Stimulated activated CD8-positive, alpha-beta memory T cell treated with anti-CD3 and anti-CD28 coated beads, Interleukin-12 subunit alpha, Interleukin-12 subunit beta, amount 100 ng/mL, for 4 hours (primary cell): ENCODE measurements around the gene GOLGA6L7.
"Not testable (repeated sequence)": the region's sequence is repeated elsewhere in the genome, so short reads cannot be mapped to it uniquely, and the experiment has no call there.

Experiments
- DNase-seq: peaks from one replicate; pipeline ENCODE4 v3.0.0-alpha.2; 2020; ENCODE audit warnings: low read depth

Gene GOLGA6L7

GRCh38 chr15:28848521-28848920 is at the start of gene GOLGA6L7:
Gene GOLGA6L7, minus strand, starts transcription at chr15:28848644. Its CDS starts 95 bp downstream, at chr15:28848549.
- DNase-seq, result not testable (repeated sequence)

DNA sequence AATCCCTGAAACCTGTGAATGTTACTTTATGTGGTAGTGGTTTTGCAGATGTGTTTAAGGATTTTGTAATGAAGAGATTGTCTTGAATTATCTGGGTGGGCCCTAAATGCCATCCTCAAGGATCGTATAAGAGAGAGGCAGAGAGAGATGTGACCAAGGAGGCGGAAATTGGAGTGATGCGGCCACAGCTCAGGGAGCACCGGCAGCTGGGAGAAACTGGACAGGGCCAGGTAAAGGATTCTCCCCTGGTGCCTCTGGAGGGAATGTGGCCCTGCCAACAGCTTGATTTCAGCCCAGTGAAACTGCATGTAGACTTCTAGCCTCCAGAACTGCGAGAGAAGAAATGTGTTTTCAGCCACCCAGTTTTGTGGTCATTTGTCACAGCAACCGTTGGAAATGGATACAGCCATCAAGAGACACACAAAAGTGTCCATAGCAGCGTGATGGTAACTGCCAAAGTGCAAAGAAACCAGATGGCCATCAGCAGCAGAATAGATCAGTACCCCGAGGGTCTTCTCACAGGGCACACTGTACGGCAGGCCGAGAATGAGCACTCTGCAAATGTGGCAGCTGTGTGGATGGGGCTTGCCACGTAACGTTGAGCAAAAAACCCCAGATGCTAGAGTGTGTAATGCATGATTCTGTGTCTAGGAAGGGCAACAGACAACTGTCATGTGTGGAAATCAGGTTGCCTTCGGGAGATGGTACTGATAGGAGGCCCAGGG is 49.6 kb upstream of the GOLGA6L7 start:
- DNase-seq, result no peak

DNA sequence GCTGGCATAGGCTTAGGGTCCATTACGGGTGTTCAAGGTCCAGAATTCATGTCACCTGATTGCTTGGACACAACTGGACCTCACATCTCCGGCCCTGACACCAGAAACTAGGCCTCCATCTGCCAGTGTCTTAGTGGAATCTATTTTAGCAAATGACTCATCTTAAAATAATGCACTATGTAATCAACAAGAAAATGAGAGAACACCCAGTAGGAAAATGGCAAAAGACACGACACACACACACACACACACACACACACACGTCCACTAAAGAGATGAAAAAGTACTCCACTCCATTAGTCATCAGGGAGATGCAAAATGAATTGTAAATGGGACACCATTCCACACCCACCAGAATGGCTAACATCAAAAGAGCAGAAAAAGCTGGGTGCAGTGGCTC is 48.5 kb upstream of the GOLGA6L7 start:
- DNase-seq, result no peak

DNA sequence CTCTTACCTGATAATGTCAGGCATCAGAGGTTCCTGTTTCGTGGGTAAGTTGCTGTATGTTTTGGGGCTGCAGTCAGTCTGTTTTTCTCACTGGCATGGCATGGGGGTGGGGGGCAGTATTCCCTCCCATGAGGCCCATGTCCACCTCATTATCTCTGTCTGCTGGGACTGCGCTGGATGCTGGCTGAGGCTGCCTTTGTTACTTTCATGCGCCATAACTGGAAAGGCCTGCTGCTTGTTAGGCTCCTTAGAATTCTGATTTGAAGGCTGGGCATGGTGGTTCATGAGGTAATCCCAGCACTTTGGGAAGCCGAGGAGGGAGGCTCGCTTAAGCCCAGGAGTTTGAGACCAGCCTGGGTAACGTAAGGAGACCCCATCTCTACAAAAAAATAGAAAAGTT is 47.1 kb upstream of the GOLGA6L7 start:
- no peak for DNase-seq

- no peak for DNase-seq
Observed at GRCh38 chr15:28895146-28895545, 46.7 kb upstream of the GOLGA6L7 start.

- DNase-seq, result no peak
Observed at GRCh38 chr15:28894631-28895030, 46.2 kb upstream of the GOLGA6L7 start.

DNA sequence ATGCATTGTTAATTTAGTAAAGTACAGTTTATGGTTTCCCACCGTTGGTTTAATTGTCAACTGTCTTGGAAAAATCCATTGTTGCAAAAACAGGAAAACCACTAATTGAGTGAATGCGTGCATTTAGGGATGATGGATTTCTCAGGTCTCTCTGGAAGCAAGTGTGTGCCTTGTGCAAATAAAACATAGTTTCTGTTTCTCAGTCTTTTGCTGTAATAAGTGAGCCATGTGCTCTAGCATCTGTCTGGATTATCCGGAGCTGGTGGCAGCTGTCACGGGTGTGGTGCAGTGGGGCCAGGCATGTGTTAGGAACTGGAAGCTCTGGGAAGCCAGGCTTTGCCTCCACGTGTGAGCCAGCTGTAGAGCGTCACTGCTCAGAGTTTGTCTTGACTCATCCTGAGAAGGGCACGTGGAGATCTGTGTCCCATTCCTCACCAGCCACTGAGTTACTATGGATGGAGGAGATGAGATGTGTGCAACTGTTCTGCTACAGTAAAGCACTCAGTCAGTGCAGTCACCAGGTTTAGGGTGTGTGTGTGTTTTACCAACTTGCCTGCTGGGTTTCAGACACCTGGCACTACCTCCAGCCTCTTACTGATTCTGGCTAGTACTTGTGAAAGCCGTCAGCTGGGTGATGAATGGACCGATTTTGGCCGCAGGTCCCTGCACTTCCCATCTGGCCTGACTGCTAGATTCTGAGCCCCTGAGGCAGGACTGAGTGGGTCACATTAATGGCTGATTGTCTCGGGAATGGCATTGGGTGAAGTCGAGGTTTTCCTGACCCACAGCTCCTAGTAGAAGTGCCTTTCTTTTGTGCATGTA is 44.6 kb upstream of the GOLGA6L7 start:
- no peak for DNase-seq

- DNase-seq, result no peak
Observed at GRCh38 chr15:28891588-28891987, 43.1 kb upstream of the GOLGA6L7 start.

DNA sequence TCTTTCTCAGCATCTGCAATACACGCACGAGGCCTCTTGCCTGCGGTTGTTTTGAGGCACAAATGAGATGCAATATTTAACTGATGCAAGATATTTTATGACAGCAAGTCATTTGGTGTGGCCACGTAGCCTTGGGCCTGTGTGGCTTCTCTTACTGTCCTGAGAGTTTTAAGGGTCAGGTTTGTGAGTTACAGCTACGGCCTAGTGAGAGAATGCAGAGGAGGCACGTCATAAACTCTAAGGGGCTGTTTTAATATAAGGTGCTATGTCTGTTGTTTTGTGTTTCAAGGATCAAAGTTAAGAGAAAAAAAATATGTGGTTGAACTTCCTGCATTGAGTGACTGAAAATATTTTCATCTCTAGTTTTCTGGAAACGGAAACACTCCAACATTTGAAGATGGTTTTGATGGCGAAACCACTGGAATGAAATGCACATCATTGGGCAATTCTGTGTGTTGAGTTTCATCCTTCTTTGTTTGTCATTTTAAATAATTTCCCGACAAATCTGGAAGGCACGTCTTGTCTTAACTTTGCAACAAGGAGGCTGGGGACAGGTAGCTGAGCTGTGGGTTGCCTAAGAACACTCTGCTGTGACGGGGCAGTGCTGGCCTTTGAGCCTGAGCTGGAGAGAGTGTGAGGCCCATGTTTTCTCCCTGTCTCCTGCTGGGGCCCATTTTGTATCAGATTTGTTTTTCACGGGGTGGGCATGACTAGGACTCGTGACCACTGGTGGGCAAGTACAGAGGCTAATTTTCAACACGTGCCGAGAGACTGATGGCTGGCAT is 42.5 kb upstream of the GOLGA6L7 start:
- no peak for DNase-seq

GRCh38 chr15:28890291-28890690 is 41.8 kb upstream of the GOLGA6L7 start:
- DNase-seq, result not testable (repeated sequence)

DNA sequence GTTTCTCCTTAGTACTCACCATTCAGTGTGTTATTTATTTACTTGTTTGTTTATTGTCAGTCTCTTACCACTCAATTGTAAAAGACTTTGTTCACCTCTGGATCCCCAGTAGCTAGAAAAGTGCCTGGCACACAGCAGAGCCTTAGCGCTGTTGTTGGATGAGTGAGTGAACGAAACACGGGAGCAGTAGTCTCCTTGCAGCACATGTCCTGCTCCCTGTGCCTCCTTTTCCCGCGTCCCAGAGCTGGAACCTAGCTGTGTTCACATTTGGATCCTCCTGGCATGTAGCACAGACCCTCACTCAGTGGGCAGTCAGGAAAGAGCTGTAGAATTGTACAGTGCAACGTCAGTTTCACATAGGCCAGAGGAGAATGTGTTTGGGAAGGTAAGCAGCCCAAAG is 41.4 kb upstream of the GOLGA6L7 start:
- DNase-seq, result not testable (repeated sequence)

DNA sequence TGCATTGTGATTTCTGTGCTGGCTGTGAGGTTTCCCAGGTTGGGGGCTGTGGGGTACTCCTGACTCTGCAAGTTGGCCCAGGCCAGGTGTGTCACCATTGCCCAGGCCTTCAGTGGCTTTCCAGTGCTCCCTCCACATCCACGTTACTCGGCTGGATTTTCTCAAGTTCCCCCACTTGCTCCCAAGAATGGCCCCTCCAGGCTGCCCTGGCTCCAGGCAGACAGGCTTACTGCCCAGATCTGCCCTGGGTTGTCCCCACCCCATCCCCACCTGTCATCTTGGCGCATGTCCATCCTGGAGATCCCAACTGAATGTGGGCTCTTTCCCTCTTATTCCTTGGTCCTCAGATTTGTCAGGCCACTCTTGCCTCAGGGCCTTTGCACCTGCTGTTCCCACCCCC is 40.9 kb upstream of the GOLGA6L7 start:
- DNase-seq, result no peak

- DNase-seq, result no peak
Observed at GRCh38 chr15:28888900-28889299, 40.5 kb upstream of the GOLGA6L7 start.

GRCh38 chr15:28888302-28888894 is 40.0 kb upstream of the GOLGA6L7 start:
- DNase-seq, result no peak

DNA sequence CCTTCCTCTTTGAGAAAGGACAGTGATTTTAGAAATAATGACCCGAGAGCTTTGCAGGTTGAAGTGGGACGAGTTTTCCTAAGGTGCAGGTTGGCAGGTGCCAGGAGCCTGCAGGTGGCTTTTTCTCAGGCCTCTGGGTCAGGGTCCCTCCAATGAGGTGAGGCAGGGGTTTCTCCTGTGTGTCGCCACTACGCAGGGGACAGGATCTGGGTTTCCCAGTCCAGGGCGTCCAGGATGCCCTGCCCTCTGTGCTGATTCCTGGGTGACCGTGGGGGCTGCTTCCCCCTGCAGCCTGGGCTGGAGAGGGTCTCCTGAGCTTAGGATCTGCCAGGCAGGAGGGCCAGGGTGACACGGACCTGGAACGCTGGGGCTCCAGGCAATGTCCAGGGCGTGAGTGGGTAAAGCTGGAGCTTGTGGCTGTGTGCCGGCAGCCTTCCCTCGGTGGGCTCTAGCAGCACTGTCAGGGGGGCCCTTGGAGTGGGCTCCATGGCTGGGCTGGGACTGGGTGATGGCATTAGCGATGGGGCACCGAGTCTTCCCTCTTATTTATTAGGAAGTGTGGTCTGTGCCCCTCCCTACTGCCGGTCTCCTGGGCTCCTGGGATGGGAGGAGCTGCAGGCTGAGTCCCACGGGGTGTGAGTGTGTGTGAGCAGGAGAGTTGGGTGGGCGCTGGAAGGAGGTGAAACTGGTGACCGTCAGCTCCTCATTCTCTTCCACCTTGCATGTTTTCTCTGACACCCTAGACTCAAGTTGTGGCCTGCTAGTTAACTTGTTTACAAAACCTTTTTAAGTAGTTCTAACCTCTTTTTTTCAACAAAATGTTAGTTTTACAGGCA is 39.1 kb upstream of the GOLGA6L7 start:
- DNase-seq, result no peak

GRCh38 chr15:28886431-28887338 is 38.2 kb upstream of the GOLGA6L7 start:
- DNase-seq, result no peak

DNA sequence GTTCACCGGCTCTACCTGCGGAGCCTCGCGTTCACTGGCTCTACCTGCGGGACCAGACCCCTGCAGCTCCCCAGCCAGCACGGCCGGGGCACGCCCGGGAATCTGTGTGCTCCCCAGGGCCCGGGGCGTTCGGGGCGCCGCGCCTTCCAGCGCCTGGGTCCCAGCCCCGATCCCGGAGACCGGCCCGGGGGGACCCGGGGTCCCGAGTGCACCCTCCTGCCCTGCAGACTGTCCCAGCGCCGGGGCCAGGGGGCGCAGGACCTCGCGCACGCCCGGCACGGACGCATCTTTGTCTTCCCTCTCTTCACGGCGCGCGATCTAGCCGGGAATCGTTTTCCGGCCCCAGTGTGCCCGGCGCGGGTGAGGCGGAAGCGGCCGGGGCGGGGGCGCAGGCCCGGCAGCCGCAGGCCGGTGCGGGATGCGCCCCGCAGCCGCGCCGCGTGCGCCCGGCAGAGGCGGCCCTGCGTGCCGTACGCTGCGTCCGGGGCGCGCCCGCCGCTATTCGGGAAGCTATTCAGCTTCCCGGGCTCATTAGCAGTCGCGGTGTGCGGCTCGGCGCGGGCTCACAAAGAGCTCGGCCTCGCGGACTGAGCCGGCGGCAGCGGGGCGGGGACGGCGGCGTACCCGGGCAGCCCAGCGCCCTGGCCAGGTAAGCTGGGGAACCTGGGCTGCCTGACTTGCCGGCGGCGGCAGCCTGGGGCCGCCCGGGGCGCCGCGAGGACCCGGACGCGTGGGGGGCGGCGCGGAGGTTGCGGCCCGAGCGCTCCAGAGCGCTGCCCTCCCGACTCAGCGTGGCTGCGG is 37.4 kb upstream of the GOLGA6L7 start, which contains the start of gene APBA2:
Gene APBA2, plus strand, starts transcription at position 345 of the 801 bp plus-strand sequence. CDS start 167,911 bp downstream, outside the sequence.
- DNase-seq, result peak; percentile 30

- peak; percentile 5 for DNase-seq
Observed at GRCh38 chr15:28885128-28885629, 36.7 kb upstream of the GOLGA6L7 start.
